ENCODE measurements around the gene CPPED1. TPM values are rescaled to one million over a fixed set of nuclear protein-coding genes. Genes with fewer than 3 reads are reported as not detected.

Gene CPPED1
- total and polyA plus RNA-seq, 4 donors = 10.4 to 29.1 (median 23.0) TPM

GRCh38 chr16:12837756-12838155, 34.1 kb upstream of the CPPED1 start:
- DNase-seq (ENCODE audit: low spot score) = no peak
- no peak for TF ChIP-seq CTCF (IDR thresholded peaks at IDR 0.05; ENCODE audit: low read depth, low read length, missing input control)
- TF ChIP-seq YY1 (IDR thresholded peaks at IDR 0.05) = no peak
- no peak for TF ChIP-seq TAF1 (conservative IDR thresholded peaks at IDR 0.05)
- no peak for TF ChIP-seq ATF3 (IDR thresholded peaks at IDR 0.05)
- TF ChIP-seq SP1 (IDR thresholded peaks at IDR 0.05) = no peak
- TF ChIP-seq ZBTB33 (IDR thresholded peaks at IDR 0.05) = no peak
- TF ChIP-seq RAD21 (IDR thresholded peaks at IDR 0.05) = no peak
- TF ChIP-seq RXRA (IDR thresholded peaks at IDR 0.05) = no peak
- TF ChIP-seq EGR1 (IDR thresholded peaks at IDR 0.05; ENCODE audit: low read depth in 2 of 2) = no peak
- TF ChIP-seq REST (IDR thresholded peaks at IDR 0.05) = no peak
- TF ChIP-seq FOXA2 (IDR thresholded peaks at IDR 0.05) = no peak
- no peak for TF ChIP-seq NR2F2 (IDR thresholded peaks at IDR 0.05)
- no peak for TF ChIP-seq FOXA1 (IDR thresholded peaks at IDR 0.05)
- TF ChIP-seq JUND (IDR thresholded peaks at IDR 0.05) = no peak
- TF ChIP-seq HNF4A (conservative IDR thresholded peaks at IDR 0.05) = no peak
- TF ChIP-seq MAX (IDR thresholded peaks at IDR 0.05) = no peak
- TF ChIP-seq HNF4G (IDR thresholded peaks at IDR 0.05) = no peak
- no peak for TF ChIP-seq GABPA (IDR thresholded peaks at IDR 0.05 in 1 of 2, conservative IDR thresholded peaks at IDR 0.05 in 1 of 2)
- Histone ChIP-seq H3K4me1 (ENCODE audit: control insufficient read depth in 4 of 4, insufficient read depth in 4 of 4, low read length in 3 of 4) (no peaks in the 10 kb centered on the region), H3K36me3 (ENCODE audit: control insufficient read depth in 4 of 4, insufficient read depth in 3 of 4, low read depth in 1 of 4, low read length in 3 of 4) (no peaks in the 10 kb centered on the region), H3K9me3 (ENCODE audit: control insufficient read depth in 4 of 4, low read length in 3 of 4) (no peaks in the 10 kb centered on the region), H3K4me3 (ENCODE audit: low read depth in 1 of 3, low read length in 3 of 3) (no peak overlapping the region), H3K27me3 (ENCODE audit: control insufficient read depth in 4 of 4, insufficient read depth in 4 of 4, low read length in 3 of 4) (no peaks in the 10 kb centered on the region), H3K9ac (ENCODE audit: low read depth in 1 of 2, low read length in 2 of 2) (no peak overlapping the region), H3K27ac (ENCODE audit: low read depth in 1 of 2, low read length in 2 of 2) (no peak overlapping the region)
